Purkinje cell (primary cell): ENCODE measurements around the gene HOXD9. TPM values are rescaled to one million over a fixed set of nuclear protein-coding genes. Genes with fewer than 3 reads are reported as not detected.

Experiments used
- polyA plus RNA-seq: library from polyadenylated mRNA; unstranded; fragments of >200 nt; fragmentation: Nextera tagmentation; gene quantifications from 2 replicates; pipeline ENCODE4 v1.2.1, GENCODE V29; 2014

HOXD9 gene
- not detected in 2 replicates for polyA plus RNA-seq

DNA sequence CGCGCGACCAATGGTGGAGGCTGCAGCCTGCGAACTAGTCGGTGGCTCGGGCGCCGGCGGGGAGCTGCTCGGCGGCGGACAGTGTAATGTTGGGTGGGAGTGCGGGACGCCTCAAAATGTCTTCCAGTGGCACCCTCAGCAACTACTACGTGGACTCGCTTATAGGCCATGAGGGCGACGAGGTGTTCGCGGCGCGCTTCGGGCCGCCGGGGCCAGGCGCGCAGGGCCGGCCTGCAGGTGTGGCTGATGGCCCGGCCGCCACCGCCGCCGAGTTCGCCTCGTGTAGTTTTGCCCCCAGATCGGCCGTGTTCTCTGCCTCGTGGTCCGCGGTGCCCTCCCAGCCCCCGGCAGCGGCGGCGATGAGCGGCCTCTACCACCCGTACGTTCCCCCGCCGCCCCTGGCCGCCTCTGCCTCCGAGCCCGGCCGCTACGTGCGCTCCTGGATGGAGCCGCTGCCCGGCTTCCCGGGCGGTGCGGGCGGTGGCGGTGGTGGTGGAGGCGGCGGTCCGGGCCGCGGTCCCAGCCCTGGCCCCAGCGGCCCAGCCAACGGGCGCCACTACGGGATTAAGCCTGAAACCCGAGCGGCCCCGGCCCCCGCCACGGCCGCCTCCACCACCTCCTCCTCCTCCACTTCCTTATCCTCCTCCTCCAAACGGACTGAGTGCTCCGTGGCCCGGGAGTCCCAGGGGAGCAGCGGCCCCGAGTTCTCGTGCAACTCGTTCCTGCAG lies at the start of gene HOXD9:
HOXD9 (plus strand) TSS at position 37 of the 728 bp plus-strand sequence; CDS start at position 87, 50 bp downstream.

DNA sequence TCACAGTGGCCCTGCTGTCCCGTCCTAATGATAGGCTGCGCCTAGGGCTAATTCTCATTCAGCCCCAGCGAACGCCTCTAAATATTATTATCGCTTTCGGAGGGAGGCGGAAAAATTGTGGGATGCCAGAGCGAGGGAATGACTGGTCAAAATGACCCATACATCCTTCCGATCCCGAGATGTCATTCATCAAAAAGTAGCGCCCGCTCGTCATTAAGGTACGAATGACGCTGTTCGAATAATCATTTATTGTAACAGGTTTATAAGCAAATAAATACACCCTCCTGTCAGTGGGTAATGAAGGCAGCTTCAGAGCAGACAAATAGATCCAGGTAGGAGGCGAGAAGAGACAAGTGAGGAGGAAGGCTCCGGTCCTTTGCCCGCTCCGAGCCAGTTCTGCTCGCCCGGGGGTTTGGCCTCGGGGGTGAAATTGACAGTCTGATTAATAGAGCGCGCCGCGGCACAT lies 38.7 kb upstream of the HOXD9 start, which contains the start of gene EVX2:
EVX2 (minus strand) TSS at position 167 of the 466 bp plus-strand sequence. CDS start 186 bp downstream, outside the sequence.

GRCh38 chr2:176092270-176093144 lies 30.0 kb upstream of the HOXD9 start, which contains the start of gene HOXD13:
TSS of gene HOXD13 (plus strand) at chr2:176092721. CDS start at chr2:176092891, 170 bp downstream.

GRCh38 chr2:176099728-176100546 lies 22.6 kb upstream of the HOXD9 start, which contains the start of gene HOXD12:
TSS of gene HOXD12 (plus strand) at chr2:176099795. CDS start at chr2:176099802, 7 bp downstream.

DNA sequence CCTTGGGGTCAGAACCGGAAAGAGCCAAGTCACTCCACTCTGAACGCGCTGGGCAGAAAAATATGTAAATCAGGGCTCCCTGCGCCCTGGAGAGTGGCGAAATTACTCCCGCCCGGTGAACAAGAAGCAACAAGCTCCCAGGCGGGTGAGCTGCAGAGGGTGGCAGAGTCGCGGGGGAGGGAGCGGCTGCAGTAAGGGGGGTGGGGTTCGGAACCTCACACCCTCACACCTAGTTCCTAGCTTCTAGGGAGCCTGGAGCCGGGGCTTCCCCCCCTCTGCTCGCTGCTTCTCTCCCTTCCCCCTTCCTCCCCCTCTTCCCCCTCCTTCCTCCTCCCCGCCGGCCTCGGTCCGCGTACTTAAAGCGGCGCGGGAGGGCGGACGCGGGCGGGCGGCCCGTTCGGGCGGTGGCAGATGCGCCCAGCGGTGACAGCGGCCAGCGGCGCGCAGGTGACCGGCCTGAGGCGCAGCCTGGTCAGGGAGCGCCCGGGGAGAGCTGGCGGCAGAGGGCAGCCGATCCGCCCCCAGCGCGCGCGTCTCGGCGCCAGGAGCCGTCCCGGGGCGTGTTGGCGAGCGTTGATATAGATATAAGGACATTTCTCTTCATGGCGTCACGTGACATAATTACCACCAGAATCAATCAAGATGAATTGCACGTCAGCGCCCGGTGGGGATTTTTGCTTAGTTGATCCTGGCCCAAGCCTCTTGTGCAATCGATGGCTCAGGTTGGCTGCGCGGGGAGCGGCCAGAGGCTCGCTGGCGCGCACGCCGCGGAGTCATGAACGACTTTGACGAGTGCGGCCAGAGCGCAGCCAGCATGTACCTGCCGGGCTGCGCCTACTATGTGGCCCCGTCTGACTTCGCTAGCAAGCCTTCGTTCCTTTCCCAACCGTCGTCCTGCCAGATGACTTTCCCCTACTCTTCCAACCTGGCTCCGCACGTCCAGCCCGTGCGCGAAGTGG lies 15.7 kb upstream of the HOXD9 start, which contains the start of gene HOXD11:
HOXD11 (plus strand) TSS at position 700 of the 959 bp plus-strand sequence; CDS start at position 776, 76 bp downstream.

GRCh38 chr2:176115883-176116813 lies 6.4 kb upstream of the HOXD9 start, which contains the start of gene HOXD10:
TSS of gene HOXD10 (plus strand) at chr2:176116778. CDS start at chr2:176116834, 56 bp downstream.

GRCh38 chr2:176128982-176129796 lies 6.7 kb downstream of the HOXD9 start, which contains the start of gene HOXD8:
TSS of gene HOXD8 (plus strand) at chr2:176129705. CDS start at chr2:176130367, 662 bp downstream.

DNA sequence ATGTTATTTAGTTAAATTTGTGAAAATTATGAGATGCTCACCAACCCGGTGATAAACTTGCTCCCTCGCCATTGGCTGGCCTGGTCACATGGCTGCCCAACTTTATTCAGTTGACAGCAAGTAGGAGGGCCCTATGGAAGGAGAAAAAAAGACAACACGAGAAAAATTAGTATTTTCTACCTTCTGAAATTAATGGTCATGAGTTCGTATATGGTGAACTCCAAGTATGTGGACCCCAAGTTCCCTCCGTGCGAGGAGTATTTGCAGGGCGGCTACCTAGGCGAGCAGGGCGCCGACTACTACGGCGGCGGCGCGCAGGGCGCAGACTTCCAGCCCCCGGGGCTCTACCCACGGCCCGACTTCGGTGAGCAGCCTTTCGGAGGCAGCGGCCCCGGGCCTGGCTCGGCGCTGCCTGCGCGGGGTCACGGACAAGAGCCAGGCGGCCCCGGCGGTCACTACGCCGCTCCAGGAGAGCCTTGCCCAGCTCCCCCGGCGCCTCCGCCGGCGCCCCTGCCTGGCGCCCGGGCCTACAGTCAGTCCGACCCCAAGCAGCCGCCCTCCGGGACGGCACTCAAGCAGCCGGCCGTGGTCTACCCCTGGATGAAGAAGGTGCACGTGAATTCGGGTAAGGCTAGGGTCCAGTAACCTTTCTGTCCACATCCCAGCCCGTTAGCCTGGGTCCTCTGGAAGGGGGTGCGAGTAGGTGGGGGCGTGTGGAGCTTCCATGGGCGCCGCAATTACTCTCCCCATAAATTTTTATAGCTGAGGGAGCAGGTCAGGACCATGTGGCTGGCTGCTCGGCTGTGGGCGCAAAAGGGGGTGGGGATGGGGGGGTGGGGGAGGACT lies 29.1 kb downstream of the HOXD9 start, which contains the start of gene HOXD4:
HOXD4 (plus strand) TSS at position 109 of the 846 bp plus-strand sequence; CDS start at position 193, 84 bp downstream.

GRCh38 chr2:176156807-176157498 lies 34.4 kb downstream of the HOXD9 start, which contains the start of gene HOXD3:
TSS of gene HOXD3 (plus strand) at chr2:176157307. CDS start at chr2:176169115, 11,808 bp downstream.

Other genes starting within 250 kb of the HOXD9 start
- 42.4 and 54.5 TPM in 2 replicates for gene LNPK, start 120.5 kb upstream of the HOXD9 start, polyA plus RNA-seq
- gene EVX2, start 38.8 kb upstream of the HOXD9 start, polyA plus RNA-seq: not detected in 2 replicates
- gene HOXD13, start 30.0 kb upstream of the HOXD9 start, polyA plus RNA-seq: not detected in 2 replicates
- not detected in 2 replicates for gene HOXD12, start 22.9 kb upstream of the HOXD9 start, polyA plus RNA-seq
- gene HOXD11, start 15.4 kb upstream of the HOXD9 start, polyA plus RNA-seq: not detected in 2 replicates
- gene HOXD10, start 5.9 kb upstream of the HOXD9 start, polyA plus RNA-seq: not detected in 2 replicates
- not detected in 2 replicates for gene HOXD8, start 7.0 kb downstream of the HOXD9 start, polyA plus RNA-seq
- not detected in 2 replicates for gene HOXD4, start 28.8 kb downstream of the HOXD9 start, polyA plus RNA-seq
- not detected in 2 replicates for gene HOXD3, start 34.6 kb downstream of the HOXD9 start, polyA plus RNA-seq
- gene HOXD1, start 65.9 kb downstream of the HOXD9 start, polyA plus RNA-seq: not detected in 2 replicates
- 193 and 215 TPM in 2 replicates for gene MTX2, start 146.7 kb downstream of the HOXD9 start, polyA plus RNA-seq